Measurements from ENCODE around the gene PTPRJ. TPM values are rescaled to one million over a fixed set of nuclear protein-coding genes. Genes with fewer than 3 reads are reported as not detected.

The PTPRJ gene
- total RNA-seq, 1 donor = 10.9 TPM

DNA sequence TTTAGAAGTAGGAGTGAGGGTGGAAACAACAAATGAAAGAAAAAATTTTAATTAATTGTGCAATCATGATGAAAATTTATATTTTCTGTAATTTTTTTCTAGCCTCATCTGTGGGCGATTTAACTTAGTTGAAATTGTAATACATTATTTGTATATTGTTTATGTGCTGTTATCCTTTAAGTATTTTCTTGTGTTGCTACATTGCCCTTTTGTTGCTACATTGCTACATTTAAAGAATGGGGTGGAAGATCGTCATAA, 130.1 kb downstream of the PTPRJ start:
- no peak overlapping the region for H3K27ac ChIP-seq (ENCODE audit: low read depth, low read length)
- no peaks in the 10 kb centered on the region for H4K20me1 ChIP-seq (ENCODE audit: insufficient read depth, low read length)
- H3K4me1 ChIP-seq (ENCODE audit: insufficient read depth, low read length) = peaks cover 30% of the 10 kb centered on the region
- H3K4me2 ChIP-seq (ENCODE audit: insufficient read depth, low read length) = no peak overlapping the region
- H3K36me3 ChIP-seq (ENCODE audit: insufficient read depth, low read length) = peaks cover 6% of the 10 kb centered on the region
- no peak for DNase-seq (ENCODE audit: insufficient read length, low spot score, missing footprints)
- no peaks in the 10 kb centered on the region for H3K27me3 ChIP-seq (ENCODE audit: insufficient read depth, low read length)
- H3K79me2 ChIP-seq (ENCODE audit: insufficient read depth, low read length) = peaks cover 28% of the 10 kb centered on the region
- H3K9me3 ChIP-seq (ENCODE audit: low read depth, low read length) = peaks cover 4% of the 10 kb centered on the region
- H2AFZ ChIP-seq (ENCODE audit: low read length) = no peak overlapping the region
- H3K4me3 ChIP-seq (ENCODE audit: insufficient read depth, low read length) = no peak overlapping the region
- TF ChIP-seq, protein P1, sequence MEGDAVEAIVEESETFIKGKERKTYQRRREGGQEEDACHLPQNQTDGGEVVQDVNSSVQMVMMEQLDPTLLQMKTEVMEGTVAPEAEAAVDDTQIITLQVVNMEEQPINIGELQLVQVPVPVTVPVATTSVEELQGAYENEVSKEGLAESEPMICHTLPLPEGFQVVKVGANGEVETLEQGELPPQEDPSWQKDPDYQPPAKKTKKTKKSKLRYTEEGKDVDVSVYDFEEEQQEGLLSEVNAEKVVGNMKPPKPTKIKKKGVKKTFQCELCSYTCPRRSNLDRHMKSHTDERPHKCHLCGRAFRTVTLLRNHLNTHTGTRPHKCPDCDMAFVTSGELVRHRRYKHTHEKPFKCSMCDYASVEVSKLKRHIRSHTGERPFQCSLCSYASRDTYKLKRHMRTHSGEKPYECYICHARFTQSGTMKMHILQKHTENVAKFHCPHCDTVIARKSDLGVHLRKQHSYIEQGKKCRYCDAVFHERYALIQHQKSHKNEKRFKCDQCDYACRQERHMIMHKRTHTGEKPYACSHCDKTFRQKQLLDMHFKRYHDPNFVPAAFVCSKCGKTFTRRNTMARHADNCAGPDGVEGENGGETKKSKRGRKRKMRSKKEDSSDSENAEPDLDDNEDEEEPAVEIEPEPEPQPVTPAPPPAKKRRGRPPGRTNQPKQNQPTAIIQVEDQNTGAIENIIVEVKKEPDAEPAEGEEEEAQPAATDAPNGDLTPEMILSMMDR (IDR thresholded peaks at IDR 0.05; ENCODE audit: extremely low read depth, low read depth, low read length) = no peak

DNA sequence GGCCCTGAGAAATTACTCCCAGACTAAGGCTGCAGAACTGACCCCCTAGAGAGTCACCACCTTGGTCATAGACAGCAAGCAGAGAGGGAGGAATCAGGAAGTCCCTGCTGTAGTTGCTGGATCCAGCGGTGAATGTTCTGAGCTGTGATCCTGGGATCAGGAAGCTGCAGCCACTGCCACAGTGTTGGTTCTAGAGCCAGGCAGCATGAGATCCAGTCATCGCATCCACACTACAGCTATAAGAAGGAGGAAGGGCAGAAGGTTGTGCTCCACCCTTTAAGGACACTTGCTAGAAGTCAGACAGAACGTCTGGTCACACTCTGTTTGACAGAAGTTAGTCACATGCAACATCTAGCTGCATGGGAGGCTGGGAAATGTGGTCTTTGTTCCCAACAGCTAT, 131.5 kb downstream of the PTPRJ start:
- DNase-seq (ENCODE audit: insufficient read length, low spot score, missing footprints) = peak; percentile 41
- TF ChIP-seq, protein P1 (IDR thresholded peaks at IDR 0.05; ENCODE audit: extremely low read depth, low read depth, low read length) = no peak
- H3K27me3 ChIP-seq (ENCODE audit: insufficient read depth, low read length) = no peaks in the 10 kb centered on the region

DNA sequence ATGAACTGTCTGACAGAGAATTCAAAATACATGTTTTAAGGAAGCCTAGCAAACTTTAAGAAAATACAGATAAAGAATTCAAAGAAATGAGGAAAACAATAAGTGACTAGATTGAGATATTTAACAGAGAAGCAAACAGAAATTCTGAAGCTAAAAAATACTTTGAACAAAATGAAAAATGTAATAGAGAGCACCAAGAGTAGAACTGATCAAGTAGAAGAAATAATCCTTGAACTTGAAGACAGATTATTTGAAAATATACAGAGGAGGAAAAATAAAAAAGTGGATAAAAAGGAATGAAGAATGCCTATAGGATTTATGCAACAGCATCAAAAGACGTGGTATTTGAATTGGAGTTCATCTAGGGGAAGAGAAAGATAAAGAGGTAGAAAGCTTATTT, 134.4 kb downstream of the PTPRJ start:
- Histone ChIP-seq H3K9me3 (ENCODE audit: low read depth, low read length) (peaks cover 4% of the 10 kb centered on the region), H3K4me2 (ENCODE audit: insufficient read depth, low read length) (no peak overlapping the region), H3K79me2 (ENCODE audit: insufficient read depth, low read length) (peaks cover 3% of the 10 kb centered on the region), H3K4me1 (ENCODE audit: insufficient read depth, low read length) (peaks cover 4% of the 10 kb centered on the region), H3K4me3 (ENCODE audit: insufficient read depth, low read length) (no peak overlapping the region), H3K27ac (ENCODE audit: low read depth, low read length) (no peak overlapping the region), H3K27me3 (ENCODE audit: insufficient read depth, low read length) (no peaks in the 10 kb centered on the region), H3K36me3 (ENCODE audit: insufficient read depth, low read length) (peaks cover 6% of the 10 kb centered on the region), H2AFZ (ENCODE audit: low read length) (no peak overlapping the region), H4K20me1 (ENCODE audit: insufficient read depth, low read length) (no peaks in the 10 kb centered on the region)
- DNase-seq (ENCODE audit: insufficient read length, low spot score, missing footprints) = no peak
- TF ChIP-seq, protein P1 (IDR thresholded peaks at IDR 0.05; ENCODE audit: extremely low read depth, low read depth, low read length) = no peak

More for the DNA sequence above, 131.5 kb downstream of the PTPRJ start:
- Histone ChIP-seq H3K4me2 (ENCODE audit: insufficient read depth, low read length) (no peak overlapping the region), H3K79me2 (ENCODE audit: insufficient read depth, low read length) (peaks cover 18% of the 10 kb centered on the region), H3K4me1 (ENCODE audit: insufficient read depth, low read length) (peaks cover 29% of the 10 kb centered on the region), H2AFZ (ENCODE audit: low read length) (no peak overlapping the region), H3K27ac (ENCODE audit: low read depth, low read length) (no peak overlapping the region), H4K20me1 (ENCODE audit: insufficient read depth, low read length) (no peaks in the 10 kb centered on the region), H3K36me3 (ENCODE audit: insufficient read depth, low read length) (peaks cover 6% of the 10 kb centered on the region), H3K4me3 (ENCODE audit: insufficient read depth, low read length) (no peak overlapping the region), H3K9me3 (ENCODE audit: low read depth, low read length) (peaks cover 4% of the 10 kb centered on the region)

DNA sequence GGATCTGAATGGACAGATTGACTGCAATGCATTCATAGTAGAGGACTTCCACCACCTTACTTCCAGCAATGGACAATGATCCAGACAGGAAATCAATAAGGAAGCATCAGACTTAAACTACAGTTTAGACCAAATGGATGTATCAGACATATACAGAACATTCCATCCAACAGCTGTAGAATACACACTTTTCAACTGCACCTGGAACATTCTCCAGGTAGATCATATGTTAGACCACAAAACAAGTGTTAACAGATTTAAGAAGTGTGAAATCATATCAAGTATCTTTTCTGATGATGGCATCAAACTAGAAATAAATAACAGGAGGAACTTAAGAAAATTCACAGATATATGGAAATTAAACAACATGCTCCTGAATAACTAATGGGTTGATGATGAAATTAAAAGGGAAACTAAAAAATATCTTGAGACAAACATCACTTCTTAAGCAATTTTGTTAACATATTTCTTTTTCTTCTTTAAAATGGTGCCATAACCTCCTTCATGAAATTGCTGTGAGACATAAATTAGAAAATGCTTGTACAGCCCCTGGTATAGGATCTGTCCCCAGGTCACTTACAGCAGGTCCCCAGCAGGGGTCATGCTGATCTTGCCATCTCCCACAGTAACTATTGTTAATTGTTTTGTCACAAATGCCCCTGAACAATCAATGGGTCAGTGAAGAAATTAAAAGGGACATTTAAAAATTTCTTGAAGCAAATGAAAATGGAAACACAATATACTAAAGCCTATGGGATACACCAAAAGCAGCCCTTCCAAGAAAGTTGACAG, 136.3 kb downstream of the PTPRJ start:
- Histone ChIP-seq H3K4me3 (ENCODE audit: insufficient read depth, low read length) (no peak overlapping the region), H3K4me2 (ENCODE audit: insufficient read depth, low read length) (no peak overlapping the region), H3K79me2 (ENCODE audit: insufficient read depth, low read length) (peaks cover 2% of the 10 kb centered on the region), H3K4me1 (ENCODE audit: insufficient read depth, low read length) (no peaks in the 10 kb centered on the region), H3K36me3 (ENCODE audit: insufficient read depth, low read length) (peaks cover 13% of the 10 kb centered on the region), H3K9me3 (ENCODE audit: low read depth, low read length) (peaks cover 4% of the 10 kb centered on the region), H2AFZ (ENCODE audit: low read length) (no peak overlapping the region), H4K20me1 (ENCODE audit: insufficient read depth, low read length) (no peaks in the 10 kb centered on the region), H3K27me3 (ENCODE audit: insufficient read depth, low read length) (no peaks in the 10 kb centered on the region), H3K27ac (ENCODE audit: low read depth, low read length) (no peak overlapping the region)
- no peak for DNase-seq (ENCODE audit: insufficient read length, low spot score, missing footprints)
- TF ChIP-seq, protein P1 (IDR thresholded peaks at IDR 0.05; ENCODE audit: extremely low read depth, low read depth, low read length) = peak; percentile 54
